GM19238 (cell line): ENCODE results near the gene CYTH1.
"Not testable (repeated sequence)": the region's sequence is repeated elsewhere in the genome, so short reads cannot be mapped to it uniquely, and the experiment has no call there.

Experiments used
- DNase-seq: peaks from one replicate; pipeline ENCODE4 v3.0.0; 2011; ENCODE audit warnings: low spot score; ENCODE audit not compliant: insufficient read length

Gene CYTH1

DNA sequence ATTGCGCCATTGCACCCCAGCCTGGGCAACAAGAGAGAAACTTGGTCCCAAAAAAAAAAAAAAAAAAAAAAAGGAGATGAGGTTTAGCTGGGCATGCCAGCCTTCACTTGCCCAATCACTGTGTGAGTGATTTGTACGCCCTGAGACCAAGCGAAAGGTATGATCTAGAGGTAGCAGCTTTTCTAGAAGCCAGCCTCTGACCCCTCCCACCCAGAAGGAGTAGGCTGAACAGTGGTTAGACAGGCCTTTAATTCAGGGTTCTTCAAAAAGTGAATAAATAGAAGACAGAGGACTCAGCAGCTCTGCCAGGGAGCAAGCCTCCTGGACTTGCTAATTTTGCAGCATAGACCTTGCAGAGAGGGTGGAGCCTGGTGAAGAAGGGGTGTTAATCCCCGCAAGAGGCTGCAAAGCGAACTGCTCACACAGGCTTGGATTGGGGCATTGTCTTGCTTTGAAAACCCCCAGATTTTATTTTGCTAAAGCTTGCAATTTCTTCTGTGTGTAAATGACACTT lies 7.1 kb upstream of the CYTH1 start:
- no peak for DNase-seq

- no peak for DNase-seq
These were observed 6.4 kb upstream of the CYTH1 start for GRCh38 chr17:78788451-78788850.

DNA sequence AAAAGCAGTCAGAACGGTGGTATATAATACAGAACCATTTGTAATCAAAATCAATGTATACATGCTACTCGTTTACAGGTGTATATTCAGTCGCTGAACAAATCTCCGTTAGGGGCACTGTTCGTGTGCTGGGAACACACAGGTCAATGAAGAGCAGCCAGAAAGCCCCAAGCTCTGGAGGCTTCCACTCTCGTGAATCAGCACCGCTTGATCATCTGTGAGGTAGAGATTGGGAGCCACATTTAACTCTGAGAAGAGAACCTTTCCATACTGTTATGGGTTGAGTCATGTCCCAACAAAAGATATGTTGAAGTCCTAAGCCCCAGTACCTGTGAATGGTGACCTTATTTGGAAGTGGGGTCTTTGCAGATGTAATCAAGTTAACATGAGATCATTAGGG lies 5.4 kb upstream of the CYTH1 start:
- no peak for DNase-seq

DNA sequence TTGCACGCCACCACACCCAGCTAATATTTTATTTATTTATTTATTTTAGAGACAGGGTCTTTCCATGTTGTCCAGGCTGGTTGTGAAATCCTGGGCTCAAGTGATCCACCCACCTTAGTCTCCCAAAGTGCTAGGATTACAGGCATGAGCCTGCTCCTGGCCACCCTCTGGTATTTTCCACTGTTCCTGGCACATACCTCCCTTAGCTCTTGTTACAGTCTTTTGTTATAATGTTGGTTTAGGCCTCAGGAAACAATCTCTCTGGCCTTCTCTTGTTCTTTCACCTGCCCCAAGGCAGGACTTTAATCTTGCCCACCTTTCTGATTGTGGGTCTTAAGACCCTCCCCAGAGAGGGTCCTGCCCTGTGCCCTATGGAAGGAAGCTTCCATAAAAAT lies 3.6 kb upstream of the CYTH1 start:
- DNase-seq: no peak

- DNase-seq: no peak
These were observed 3.1 kb upstream of the CYTH1 start for GRCh38 chr17:78785011-78785662.

- no peak for DNase-seq
These were observed 2.3 kb upstream of the CYTH1 start for GRCh38 chr17:78784352-78784751.

DNA sequence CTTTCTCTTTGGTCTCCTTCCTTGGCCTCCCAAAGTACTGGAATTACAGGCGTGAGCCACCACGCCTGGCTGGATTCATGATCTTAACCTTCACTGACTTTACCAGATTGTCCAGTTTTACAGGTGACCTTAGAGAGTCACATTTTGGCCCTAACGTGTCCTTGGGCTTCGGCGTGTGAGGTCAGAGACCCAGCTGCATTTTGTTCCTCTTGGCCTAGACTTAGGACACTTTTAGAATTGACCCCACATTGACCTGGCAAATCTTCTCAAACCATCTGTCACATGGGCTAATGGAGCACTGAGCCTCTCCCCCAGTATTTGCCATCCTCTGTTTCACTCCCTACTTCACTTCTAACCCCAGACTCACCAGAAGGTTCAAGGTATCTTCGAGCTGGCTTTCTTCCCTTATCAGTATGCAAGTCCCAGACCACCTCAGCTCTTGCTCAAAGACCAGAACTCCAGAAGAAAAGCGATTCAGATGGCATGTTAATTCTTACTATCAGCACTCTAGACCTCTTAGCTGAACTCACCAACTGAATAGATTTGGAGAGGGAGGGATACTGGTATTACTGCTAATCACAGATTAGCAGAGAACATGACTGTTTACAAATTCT lies 1.7 kb upstream of the CYTH1 start:
- DNase-seq: no peak

DNA sequence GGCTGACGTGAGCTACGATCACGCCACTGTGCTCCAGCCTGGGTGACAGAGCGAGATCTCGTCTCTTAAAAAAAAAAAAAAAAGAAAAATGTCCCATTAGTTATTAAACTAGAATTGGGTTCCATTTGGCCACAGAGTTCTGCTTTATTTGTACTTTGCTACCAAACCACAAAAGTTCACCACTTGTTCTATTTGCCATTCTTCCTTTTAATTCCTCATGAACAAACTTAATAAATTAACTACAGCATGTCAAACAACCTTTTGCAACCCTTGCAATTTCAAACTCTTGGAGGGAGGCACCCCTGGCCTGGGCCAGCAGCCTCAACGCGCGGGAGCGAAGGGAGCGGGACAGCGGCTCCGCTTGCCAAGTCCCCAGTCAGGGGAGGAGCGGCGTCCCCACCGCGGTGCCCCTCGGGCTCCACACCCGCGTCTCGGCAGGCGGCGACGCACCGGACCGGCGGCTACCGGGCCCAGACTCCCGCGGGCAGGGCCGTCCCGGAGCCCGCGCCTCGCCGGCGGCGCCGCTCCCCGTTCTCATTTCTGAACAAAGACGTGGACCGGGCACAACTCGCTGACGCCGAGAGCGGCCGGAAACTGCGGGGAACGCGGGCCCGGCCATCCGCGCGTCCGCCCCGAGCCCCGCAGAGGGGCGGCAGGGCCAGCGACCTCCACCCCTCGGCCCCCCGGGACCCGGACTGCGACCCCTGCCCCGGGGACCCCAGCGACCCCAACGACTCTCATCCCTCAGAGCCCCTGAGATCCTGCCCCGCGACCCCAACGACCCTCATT lies 775 bp downstream of the CYTH1 start:
- no peak for DNase-seq

DNA sequence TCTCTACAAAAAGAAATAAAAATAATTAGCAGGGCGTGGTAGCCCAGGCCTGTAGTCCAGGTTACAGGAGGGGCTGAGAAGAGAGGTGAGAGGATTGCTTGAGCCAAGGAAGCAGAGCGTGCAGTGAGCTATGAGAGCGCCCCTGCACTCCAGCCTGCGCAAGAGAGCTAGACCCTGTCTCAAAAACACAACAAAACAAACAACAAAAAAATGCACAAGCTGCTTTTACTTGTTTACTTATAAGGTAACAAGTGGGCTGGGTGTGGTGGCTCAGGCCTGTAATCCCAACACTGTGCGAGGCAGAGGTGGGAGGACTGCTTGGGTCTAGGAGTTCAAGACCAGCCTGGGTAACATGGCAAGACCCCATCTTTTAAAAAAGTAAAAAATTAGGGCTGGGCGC lies 1.7 kb downstream of the CYTH1 start:
- no peak for DNase-seq

- DNase-seq: no peak
These were observed 2.2 kb downstream of the CYTH1 start for GRCh38 chr17:78779850-78780249.

GRCh38 chr17:78779286-78779651 lies 2.8 kb downstream of the CYTH1 start:
- not testable (repeated sequence) for DNase-seq

DNA sequence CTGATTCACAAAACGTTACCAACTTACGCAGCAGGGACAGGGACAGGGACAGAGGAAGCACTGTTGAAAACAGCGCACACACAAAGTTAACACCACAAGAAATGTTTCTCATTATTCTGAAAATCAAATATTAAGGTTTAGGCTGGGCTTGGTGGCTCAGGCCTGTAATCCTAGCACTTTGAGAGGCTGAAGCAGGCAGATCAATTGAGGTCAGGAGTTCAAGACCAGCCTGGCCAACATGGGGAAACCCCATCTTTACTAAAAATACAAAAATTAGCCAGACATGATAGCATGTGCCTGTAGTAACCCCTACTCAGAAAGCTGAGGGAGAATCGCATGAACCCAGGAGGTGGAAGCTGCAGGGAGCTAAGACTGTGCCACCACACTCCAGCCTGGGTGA lies 4.2 kb downstream of the CYTH1 start:
- no peak for DNase-seq

GRCh38 chr17:78774956-78775571 lies 7.0 kb downstream of the CYTH1 start:
- DNase-seq: no peak

DNA sequence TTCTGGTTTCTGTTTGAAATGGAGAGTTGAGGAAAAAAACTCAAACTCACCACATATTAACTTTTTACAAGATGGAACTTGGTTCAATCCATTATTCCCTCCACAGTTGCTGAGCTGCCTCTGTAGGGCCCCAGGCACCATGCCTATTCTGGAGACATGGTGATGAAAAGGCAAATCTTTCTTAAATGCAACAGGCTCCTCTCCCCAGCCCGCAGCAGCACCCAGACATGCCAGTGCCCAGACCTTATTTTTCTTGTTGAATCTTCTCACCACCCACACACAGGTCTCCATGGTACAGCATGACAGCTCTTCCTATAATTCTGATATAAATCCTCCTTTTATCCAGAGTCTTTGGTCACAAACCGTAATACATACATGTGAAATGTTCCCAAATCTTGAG lies 7.6 kb downstream of the CYTH1 start:
- DNase-seq: no peak

GRCh38 chr17:78771758-78772382 lies 10.2 kb downstream of the CYTH1 start:
- DNase-seq: no peak

- no peak for DNase-seq
These were observed 12.8 kb downstream of the CYTH1 start for GRCh38 chr17:78769196-78769773.

- DNase-seq: no peak
These were observed 14.3 kb downstream of the CYTH1 start for GRCh38 chr17:78767806-78768205.

DNA sequence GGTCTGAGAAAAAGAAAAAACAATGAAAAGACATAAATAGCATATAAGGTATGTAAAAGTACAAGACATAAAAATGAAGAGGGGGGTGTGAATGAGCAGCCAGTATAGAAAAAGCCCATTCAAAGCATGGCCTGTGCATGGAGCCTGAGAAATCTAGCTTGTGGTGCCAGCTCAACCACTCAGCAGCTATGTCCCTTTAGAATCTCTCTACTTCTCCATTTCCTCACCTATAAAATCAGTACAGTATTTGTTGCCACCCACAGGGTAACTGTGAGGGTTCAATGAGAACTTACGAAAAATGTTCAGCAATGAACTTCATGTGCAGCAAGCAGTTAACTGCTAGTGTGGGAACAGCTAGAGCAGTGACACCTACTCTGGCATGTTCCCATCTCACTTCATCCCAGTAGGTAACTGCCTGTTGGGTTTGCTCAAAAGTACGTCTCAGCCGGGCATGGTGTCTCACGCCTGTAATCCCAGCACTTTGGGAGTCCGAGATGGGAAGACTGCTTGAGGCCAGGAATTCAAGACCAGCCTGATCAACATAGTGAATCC lies 15.3 kb downstream of the CYTH1 start:
- no peak for DNase-seq

DNA sequence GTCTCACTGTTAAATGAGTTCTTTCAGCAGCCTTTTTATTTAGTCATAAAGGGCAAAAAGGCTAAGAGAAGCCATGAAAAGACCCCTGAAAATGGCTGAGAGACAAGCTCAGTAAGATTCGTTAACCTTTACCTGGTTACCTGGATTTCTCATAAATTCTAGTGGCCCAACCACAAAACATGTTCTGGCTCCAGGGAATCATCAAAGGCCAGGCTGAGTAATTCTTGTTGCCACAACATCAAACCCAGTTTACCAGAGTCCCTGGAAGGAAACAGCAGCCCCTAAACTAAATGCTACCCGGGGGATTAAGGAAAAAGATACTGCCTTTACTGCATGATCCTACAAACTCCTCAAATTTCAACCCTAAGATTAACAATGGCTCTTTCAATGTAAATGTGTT lies 15.8 kb downstream of the CYTH1 start:
- no peak for DNase-seq

GRCh38 chr17:78765821-78766220 lies 16.3 kb downstream of the CYTH1 start:
- no peak for DNase-seq

DNA sequence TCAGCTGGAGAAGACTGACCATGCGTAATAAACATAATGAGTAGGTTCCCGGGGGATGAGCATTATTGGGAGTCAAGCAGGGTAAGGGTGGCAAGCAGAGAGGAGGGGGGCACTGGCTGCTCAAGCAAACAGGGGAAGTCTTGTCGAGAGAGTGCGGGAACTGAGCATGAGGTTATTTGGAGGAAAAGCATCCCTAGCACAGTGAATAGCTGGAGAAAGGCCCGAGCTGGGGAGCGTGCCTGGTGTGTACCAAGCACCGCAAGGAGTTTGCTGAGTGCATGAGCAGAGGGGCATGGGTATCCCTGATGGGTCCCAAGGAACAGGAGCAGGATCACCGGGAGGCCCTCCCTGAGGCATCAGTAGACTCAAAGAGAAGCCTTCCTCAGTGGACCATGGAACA lies 17.2 kb downstream of the CYTH1 start:
- DNase-seq: no peak
